Activated CD8-positive, alpha-beta T cell treated with anti-CD3 and anti-CD28 coated beads for 36 hours (primary cell): ENCODE results near the gene TRPV4. TPM values are rescaled to one million over a fixed set of nuclear protein-coding genes. Genes with fewer than 3 reads are reported as not detected.

Experiments
- ATAC-seq: fragments of 200-7000 bp; cut with Tn5 transposase; one replicate; pipeline ENCODE4 v1.10.0; 2021; ENCODE audit warnings: mild to moderate bottlenecking, moderate library complexity
- CTCF ChIA-PET: fragments of 350-600 bp; sonication (Branson Sonifier 250); formaldehyde crosslinking; loops from one replicate; lab custom pipeline; 2021; ENCODE audit warnings: antibody characterized with exemption; lab: Charles Lee
- POLR2A ChIA-PET: fragments of 350-600 bp; sonication (Branson Sonifier 250); formaldehyde crosslinking; loops from one replicate; lab custom pipeline; 2021; ENCODE audit warnings: antibody characterized with exemption; lab: Charles Lee
- DNase-seq: peaks from one replicate; pipeline ENCODE4 v3.0.0-alpha.2; 2020
- H3K27ac Mint-ChIP-seq: one replicate; pipeline ENCODE4 v1.8.0; 2021; ENCODE audit warnings: mild to moderate bottlenecking, mixed read lengths
- H3K27me3 Mint-ChIP-seq: one replicate; pipeline ENCODE4 v1.8.0; 2021; ENCODE audit warnings: mixed read lengths
- H3K36me3 Mint-ChIP-seq: one replicate; pipeline ENCODE4 v1.8.0; 2021; ENCODE audit warnings: low read depth, mixed read lengths
- H3K4me1 Mint-ChIP-seq: one replicate; pipeline ENCODE4 v1.8.0; 2021; ENCODE audit warnings: low read depth, mixed read lengths
- H3K4me3 Mint-ChIP-seq: one replicate; pipeline ENCODE4 v1.8.0; 2021; ENCODE audit warnings: mild to moderate bottlenecking, moderate library complexity, mixed read lengths
- H3K9me3 Mint-ChIP-seq: one replicate; pipeline ENCODE4 v1.8.0; 2021; ENCODE audit warnings: mixed read lengths
- CTCF ChIP-seq: fragments of 200-600 bp; IDR thresholded peaks from one replicate; pipeline ENCODE4 v1.8.0; 2022; ENCODE audit warnings: antibody characterized with exemption, mild to moderate bottlenecking
- intact Hi-C: fragments of 100-400 bp; cut with micrococcal nuclease; formaldehyde crosslinking; loops from one replicate; pipeline ENCODE4 v1.10.0; 2022
- total RNA-seq, 2 experiments: library from RNA; stranded (reverse); gene quantifications; one replicate each; pipeline ENCODE4 v1.2.3, GENCODE V29; 2021

Gene TRPV4
- total RNA-seq, 2 experiments from 2014 or later, result not detected

- ChIA-PET CTCF (no interaction called here), POLR2A (no interaction called here)
- no peak for TF ChIP-seq CTCF
- DNase-seq (no peak), ATAC-seq (no peak)
- Mint-ChIP-seq H3K27me3 (peaks cover 1% of the 10 kb centered on the region), H3K27ac (no peak overlapping the region), H3K36me3 (no peaks in the 10 kb centered on the region), H3K4me3 (no peak overlapping the region), H3K4me1 (no peaks in the 10 kb centered on the region), H3K9me3 (no peaks in the 10 kb centered on the region)
- intact Hi-C loops, result no loop called here
Measured at GRCh38 chr12:109821968-109822367, 11.2 kb downstream of the TRPV4 start.

GRCh38 chr12:109820816-109821381 lies 12.3 kb downstream of the TRPV4 start:
- H3K27me3 Mint-ChIP-seq, result peaks cover 1% of the 10 kb centered on the region
- no peaks in the 10 kb centered on the region for H3K36me3 Mint-ChIP-seq
- no peaks in the 10 kb centered on the region for H3K4me1 Mint-ChIP-seq
- H3K27ac Mint-ChIP-seq, result no peak overlapping the region
- no peak overlapping the region for H3K4me3 Mint-ChIP-seq
- CTCF ChIA-PET, result no interaction called here
- ATAC-seq, result no peak
- H3K9me3 Mint-ChIP-seq, result no peaks in the 10 kb centered on the region
- intact Hi-C loops, result no loop called here
- no peak for DNase-seq
- TF ChIP-seq CTCF, result no peak
- POLR2A ChIA-PET, result no interaction called here

- DNase-seq (no peak), ATAC-seq (no peak)
- ChIA-PET POLR2A (no interaction called here), CTCF (interaction anchor here (1.1 kb wide), 1 partner anchor 27 kb away, joined by 3 read pairs; no protein-coding TSS in a partner anchor)
- no peak for TF ChIP-seq CTCF
- Mint-ChIP-seq H3K4me1 (no peaks in the 10 kb centered on the region), H3K36me3 (no peaks in the 10 kb centered on the region), H3K27ac (no peak overlapping the region), H3K27me3 (peaks cover 1% of the 10 kb centered on the region), H3K4me3 (no peak overlapping the region), H3K9me3 (no peaks in the 10 kb centered on the region)
- intact Hi-C loops, result no loop called here
Measured at GRCh38 chr12:109818905-109819500, 14.2 kb downstream of the TRPV4 start.

- no peak for ATAC-seq
- intact Hi-C loops, result no loop called here
- DNase-seq, result no peak
- no peak for TF ChIP-seq CTCF
- Mint-ChIP-seq H3K9me3 (no peaks in the 10 kb centered on the region), H3K4me1 (no peaks in the 10 kb centered on the region), H3K36me3 (no peaks in the 10 kb centered on the region), H3K4me3 (no peak overlapping the region), H3K27ac (no peak overlapping the region), H3K27me3 (peaks cover 1% of the 10 kb centered on the region)
- CTCF ChIA-PET, result interaction anchor here (1.1 kb wide), 1 partner anchor 27 kb away, joined by 3 read pairs; no protein-coding TSS in a partner anchor
- POLR2A ChIA-PET, result no interaction called here
Measured at GRCh38 chr12:109818253-109818652, 14.9 kb downstream of the TRPV4 start.

- TF ChIP-seq CTCF, result no peak
- no peaks in the 10 kb centered on the region for H3K36me3 Mint-ChIP-seq
- ATAC-seq, result no peak
- no peak overlapping the region for H3K27ac Mint-ChIP-seq
- H3K4me1 Mint-ChIP-seq, result no peaks in the 10 kb centered on the region
- POLR2A ChIA-PET, result no interaction called here
- peaks cover 1% of the 10 kb centered on the region for H3K27me3 Mint-ChIP-seq
- H3K4me3 Mint-ChIP-seq, result no peak overlapping the region
- no peaks in the 10 kb centered on the region for H3K9me3 Mint-ChIP-seq
- intact Hi-C loops, result no loop called here
- CTCF ChIA-PET, result interaction anchor here (1.1 kb wide), 1 partner anchor 28 kb away, joined by 3 read pairs; no protein-coding TSS in a partner anchor
- DNase-seq, result no peak
Measured at GRCh38 chr12:109817627-109818231, 15.5 kb downstream of the TRPV4 start.
